Calu3 (cell line): ENCODE data around the gene SHBG. TPM values are rescaled to one million over a fixed set of nuclear protein-coding genes. Genes with fewer than 3 reads are reported as not detected.
"Not testable (repeated sequence)": the region's sequence is repeated elsewhere in the genome, so short reads cannot be mapped to it uniquely, and the experiment has no call there.

Experiments used
- BruUV-seq: library from RNA; stranded (reverse); fragments of 400-500 nt; replicated peaks from 2 replicates; lab custom pipeline; 2021; lab: Mats Ljungman, UMichigan
- CTCF ChIA-PET: fragments of 300-600 bp; sonication (Branson Sonifier 250); formaldehyde crosslinking; loops from one replicate; lab custom pipeline; 2022; ENCODE audit warnings: antibody characterized with exemption; lab: Charles Lee
- DNase-seq: peaks from one replicate; pipeline ENCODE4 v3.0.0; 2022
- H3K27ac Mint-ChIP-seq: one replicate; pipeline ENCODE4 v1.8.0; 2022; ENCODE audit warnings: mixed read lengths; ENCODE audit not compliant: unreplicated experiment
- H3K27me3 Mint-ChIP-seq: one replicate; pipeline ENCODE4 v1.8.0; 2022; ENCODE audit warnings: mixed read lengths; ENCODE audit not compliant: unreplicated experiment
- H3K36me3 Mint-ChIP-seq: one replicate; pipeline ENCODE4 v1.8.0; 2022; ENCODE audit warnings: mild to moderate bottlenecking, moderate library complexity, mixed read lengths; ENCODE audit not compliant: insufficient read depth, unreplicated experiment
- H3K4me1 Mint-ChIP-seq: one replicate; pipeline ENCODE4 v1.8.0; 2022; ENCODE audit warnings: mild to moderate bottlenecking, low read depth, mixed read lengths; ENCODE audit not compliant: unreplicated experiment
- H3K4me3 Mint-ChIP-seq: one replicate; pipeline ENCODE4 v1.8.0; 2022; ENCODE audit warnings: mild to moderate bottlenecking, low read depth, moderate library complexity, mixed read lengths; ENCODE audit not compliant: unreplicated experiment
- H3K9me3 Mint-ChIP-seq: one replicate; pipeline ENCODE4 v1.8.0; 2022; ENCODE audit warnings: low read depth, mixed read lengths; ENCODE audit not compliant: unreplicated experiment
- CTCF ChIP-seq: fragments of 200-600 bp; IDR thresholded peaks from one replicate; pipeline ENCODE4 v1.8.0; 2022; ENCODE audit warnings: antibody characterized with exemption; ENCODE audit not compliant: unreplicated experiment
- intact Hi-C: fragments of 100-400 bp; cut with micrococcal nuclease; formaldehyde crosslinking; loops from one replicate; pipeline ENCODE4 v1.10.0; 2022; ENCODE audit not compliant: unreplicated experiment
- total RNA-seq: library from RNA; stranded (reverse); gene quantifications from 2 replicates; pipeline ENCODE4 v1.2.3, GENCODE V29; 2022

SHBG gene
- total RNA-seq, 1 experiment from 2014 or later: not detected

GRCh38 chr17:7623661-7624060 is 6.3 kb upstream of the SHBG start:
- CTCF ChIA-PET: no interaction called here
- Mint-ChIP-seq H3K4me1 (no peaks in the 10 kb centered on the region), H3K27me3 (no peaks in the 10 kb centered on the region), H3K4me3 (no peak overlapping the region), H3K36me3 (peaks cover 16% of the 10 kb centered on the region), H3K9me3 (no peaks in the 10 kb centered on the region), H3K27ac (no peak overlapping the region)
- no peak for TF ChIP-seq CTCF
- BruUV-seq: no TSS peak
- no peak for DNase-seq
- intact Hi-C loops: no loop called here

- intact Hi-C loops, DNase-seq, H3K27ac Mint-ChIP-seq, H3K4me1 Mint-ChIP-seq, H3K9me3 Mint-ChIP-seq, H3K27me3 Mint-ChIP-seq, BruUV-seq, CTCF ChIA-PET, H3K4me3 Mint-ChIP-seq: not testable (repeated sequence)
- peaks cover 22% of the 10 kb centered on the region for H3K36me3 Mint-ChIP-seq
Measured at GRCh38 chr17:7625749-7626148, 4.2 kb upstream of the SHBG start.

- Mint-ChIP-seq H3K27me3 (no peaks in the 10 kb centered on the region), H3K4me3 (peak overlapping the region; percentile 80), H3K27ac (peak overlapping the region; percentile 54), H3K9me3 (no peaks in the 10 kb centered on the region), H3K4me1 (no peaks in the 10 kb centered on the region), H3K36me3 (peaks cover 22% of the 10 kb centered on the region)
- no peak for DNase-seq
- TF ChIP-seq CTCF: no peak
- TSS peak; percentile 84 for BruUV-seq
- CTCF ChIA-PET: interaction anchor here (1.5 kb wide), 1 partner anchor 11 kb away, joined by 5 read pairs; the partner anchor contains the start of gene FXR2
- intact Hi-C loops: no loop called here
Measured at GRCh38 chr17:7626307-7626706, 3.6 kb upstream of the SHBG start.

GRCh38 chr17:7626956-7627249 is 3.0 kb upstream of the SHBG start:
- Mint-ChIP-seq H3K36me3 (peaks cover 22% of the 10 kb centered on the region), H3K9me3 (no peaks in the 10 kb centered on the region), H3K27me3 (no peaks in the 10 kb centered on the region), H3K4me1 (no peaks in the 10 kb centered on the region), H3K27ac (peak overlapping the region; percentile 54), H3K4me3 (peak overlapping the region; percentile 80)
- DNase-seq: no peak
- CTCF ChIA-PET: interaction anchor here (1.5 kb wide), 1 partner anchor 12 kb away, joined by 5 read pairs; the partner anchor contains the start of gene FXR2
- BruUV-seq: no TSS peak
- intact Hi-C loops: no loop called here
- no peak for TF ChIP-seq CTCF

- DNase-seq: peak; percentile 89
- Mint-ChIP-seq H3K4me1 (no peaks in the 10 kb centered on the region), H3K27ac (peak within 1 kb of the TSS; percentile 54), H3K4me3 (peak within 1 kb of the TSS; percentile 80), H3K9me3 (no peaks in the 10 kb centered on the region), H3K27me3 (no peaks in the 10 kb centered on the region), H3K36me3 (peaks cover 22% of the 10 kb centered on the region)
- TF ChIP-seq CTCF: no peak
- BruUV-seq: no TSS peak
- intact Hi-C loops: no loop called here
- CTCF ChIA-PET: interaction anchor here (0.7 to 1.5 kb wide), 3 partner anchors 12 to 361 kb away, joined by 3 to 5 read pairs (median 4); partner anchors contain the start of genes FXR2 and WRAP53
Measured at GRCh38 chr17:7627250-7628121, 2.4 kb upstream of the SHBG start, which contains the start of gene SAT2. Gene SAT2, minus strand, starts transcription at chr17:7627821. Its CDS starts 186 bp downstream, at chr17:7627635.
